GM23338 (cell line): ENCODE data around the gene PCDHA2. TPM values are rescaled to one million over a fixed set of nuclear protein-coding genes. Genes with fewer than 3 reads are reported as not detected.

ENCODE experiments used
- ATAC-seq: fragments of 200-7000 bp; cut with Tn5 transposase; 3 replicates; pipeline ENCODE4 v1.9.1; 2020
- DNase-seq: peaks from one replicate; pipeline ENCODE4 v3.0.0-alpha.2; 2015; ENCODE audit warnings: low spot score
- H2AFZ ChIP-seq: fragments of 200-600 bp; sonication (generic); 2 replicates; pipeline ENCODE4 v1.8.0; 2016; ENCODE audit warnings: antibody characterized with exemption, mild to moderate bottlenecking, moderate library complexity
- H3F3A ChIP-seq: fragments of 200-600 bp; sonication (generic); replicated peaks from 2 replicates; pipeline ENCODE4 v1.8.0; 2017; ENCODE audit warnings: antibody characterized with exemption, mixed run types, low read depth
- H3K27ac ChIP-seq: fragments of 200-600 bp; sonication (generic); 2 replicates; pipeline ENCODE4 v1.6.1; 2016; ENCODE audit warnings: low read depth
- H3K27me3 ChIP-seq: fragments of 200-600 bp; sonication (generic); 2 replicates; pipeline ENCODE4 v1.8.0; 2016; ENCODE audit warnings: mild to moderate bottlenecking, mixed run types, moderate library complexity; ENCODE audit not compliant: insufficient read depth
- H3K36me3 ChIP-seq: fragments of 200-600 bp; sonication (generic); 2 replicates; pipeline ENCODE4 v1.8.0; 2016; ENCODE audit warnings: mild to moderate bottlenecking; ENCODE audit not compliant: insufficient read depth
- H3K4me1 ChIP-seq: fragments of 200-600 bp; sonication (generic); 2 replicates; pipeline ENCODE4 v1.8.0; 2016; ENCODE audit warnings: mild to moderate bottlenecking, moderate library complexity; ENCODE audit not compliant: insufficient read depth
- H3K4me2 ChIP-seq: fragments of 200-600 bp; sonication (generic); 2 replicates; pipeline ENCODE4 v1.7.1; 2017; ENCODE audit warnings: mixed run types
- H3K4me3 ChIP-seq: fragments of 200-600 bp; sonication (generic); 2 replicates; pipeline ENCODE4 v1.6.1; 2016; ENCODE audit warnings: mixed run types
- H3K79me2 ChIP-seq: fragments of 200-600 bp; sonication (generic); replicated peaks from 2 replicates; pipeline ENCODE4 v1.8.0; 2017; ENCODE audit warnings: mild to moderate bottlenecking; ENCODE audit not compliant: insufficient read depth
- H3K9me2 ChIP-seq: fragments of 200-600 bp; sonication (generic); 2 replicates; pipeline ENCODE4 v1.8.0; 2017; ENCODE audit not compliant: insufficient read depth
- H4K20me1 ChIP-seq: fragments of 200-600 bp; sonication (generic); replicated peaks from 2 replicates; pipeline ENCODE4 v1.8.0; 2017; ENCODE audit warnings: mild to moderate bottlenecking; ENCODE audit not compliant: insufficient read depth
- H3K27ac Mint-ChIP-seq: 2 replicates; pipeline ENCODE4 v1.8.0; 2020; ENCODE audit warnings: inconsistent platforms, mild to moderate bottlenecking, moderate library complexity, mixed read lengths
- H3K27me3 Mint-ChIP-seq: 3 replicates; pipeline ENCODE4 v1.8.0; 2022; ENCODE audit warnings: low read depth, mild to moderate bottlenecking, moderate library complexity, mixed read lengths, inconsistent platforms; ENCODE audit not compliant: insufficient read depth, poor library complexity
- H3K36me3 Mint-ChIP-seq: 3 replicates; pipeline ENCODE4 v1.8.0; 2021; ENCODE audit warnings: low read depth, mild to moderate bottlenecking, inconsistent platforms, moderate library complexity, mixed read lengths
- H3K4me1 Mint-ChIP-seq: 3 replicates; pipeline ENCODE4 v1.8.0; 2020; ENCODE audit warnings: mild to moderate bottlenecking, inconsistent platforms, mixed read lengths
- H3K4me3 Mint-ChIP-seq: 3 replicates; pipeline ENCODE4 v1.8.0; 2021; ENCODE audit warnings: moderate library complexity, mild to moderate bottlenecking, inconsistent platforms, mixed read lengths
- H3K9me3 Mint-ChIP-seq: 3 replicates; pipeline ENCODE4 v1.8.0; 2020; ENCODE audit warnings: moderate library complexity, mild to moderate bottlenecking, inconsistent platforms, mixed read lengths
- CTCF ChIP-seq, 2 experiments: fragments of 200-600 bp in 1 of 2; sonication (generic) in 1 of 2; conservative IDR thresholded peaks; 2 replicates each; pipeline versions ENCODE4 v1.5.1 to v1.6.1; 2016 to 2017; ENCODE audit warnings: antibody characterized with exemption in 2 of 2, low read depth in 2 of 2, mild to moderate bottlenecking in 2 of 2, moderate library complexity in 1 of 2
- EZH2 ChIP-seq: fragments of 200-600 bp; sonication (generic); IDR thresholded peaks from one replicate; pipeline ENCODE4 v1.8.0; 2017; ENCODE audit warnings: antibody characterized with exemption, mild to moderate bottlenecking, low read depth; ENCODE audit not compliant: unreplicated experiment
- EZH2phosphoT487 ChIP-seq: fragments of 200-600 bp; sonication (generic); IDR thresholded peaks from one replicate; pipeline ENCODE4 v1.8.1; 2018; ENCODE audit warnings: antibody characterized with exemption; ENCODE audit not compliant: unreplicated experiment
- JUNB ChIP-seq: IDR thresholded peaks from one replicate; pipeline ENCODE4 v1.6.1; 2016; ENCODE audit warnings: antibody characterized with exemption; ENCODE audit not compliant: unreplicated experiment
- NANOG ChIP-seq: IDR thresholded peaks from 2 replicates; pipeline ENCODE4 v1.6.1; 2016; ENCODE audit warnings: antibody characterized with exemption, borderline replicate concordance
- ZNF114 ChIP-seq: fragments of 250-450 bp; sonication (Bioruptor Pico); IDR thresholded peaks from 2 replicates; pipeline ENCODE4 v1.5.0; 2020; ENCODE audit warnings: mild to moderate bottlenecking, moderate library complexity
- ZNF331 ChIP-seq: fragments of 250-450 bp; sonication (Bioruptor Pico); IDR thresholded peaks from 2 replicates; pipeline ENCODE4 v1.5.0; 2020; ENCODE audit warnings: low read depth, mild to moderate bottlenecking, moderate library complexity
- ZNF462 ChIP-seq: fragments of 250-450 bp; sonication (Bioruptor Pico); IDR thresholded peaks from 2 replicates; pipeline ENCODE4 v1.5.0; 2020; ENCODE audit warnings: mild to moderate bottlenecking, moderate library complexity
- polyA plus RNA-seq: library from polyadenylated mRNA; unstranded; fragments of >200 nt; fragmentation: Nextera tagmentation; extraction: Ambion mirVana; gene quantifications from 2 replicates; pipeline ENCODE4 v1.2.1, GENCODE V29; 2016
- total RNA-seq: library from RNA; depleted of rRNA; stranded (reverse); fragments of >200 nt; shearing (Covaris generic); gene quantifications from 2 replicates; pipeline ENCODE4 v1.2.3, GENCODE V29; 2014

PCDHA2 gene
- total and polyA plus RNA-seq, 2 experiments from 2014 or later = 0.99 to 2.2 TPM

GRCh38 chr5:140767444-140767843, 27.2 kb upstream of the PCDHA2 start (continued):
- TF ChIP-seq ZNF462 (CRISPR knock-in tag) (no peak), EZH2 (no peak), EZH2phosphoT487 (no peak), ZNF331 (CRISPR knock-in tag) (no peak)

GRCh38 chr5:140780512-140780911, 14.1 kb upstream of the PCDHA2 start:
- H3K4me3 Mint-ChIP-seq = no peak overlapping the region
- no peaks in the 10 kb centered on the region for H3K27me3 Mint-ChIP-seq
- Histone ChIP-seq H3K36me3 (no peaks in the 10 kb centered on the region; the same call in 1 of the 2 replicates), H3F3A (no peaks in the 10 kb centered on the region), H3K79me2 (no peaks in the 10 kb centered on the region), H3K4me3 (no peak overlapping the region), H3K4me2 (no peak overlapping the region), H2AFZ (no peak overlapping the region), H3K27me3 (no peaks in the 10 kb centered on the region), H3K9me2 (0 out of 2 replicates have a peak, but pooled peaks cover 4% of the 10 kb centered on the region), H4K20me1 (no peaks in the 10 kb centered on the region), H3K27ac (no peak overlapping the region), H3K4me1 (no peaks in the 10 kb centered on the region)
- H3K36me3 Mint-ChIP-seq = peaks cover 27% of the 10 kb centered on the region
- no peaks in the 10 kb centered on the region for H3K4me1 Mint-ChIP-seq
- no peak overlapping the region for H3K27ac Mint-ChIP-seq
- peaks cover 84% of the 10 kb centered on the region for H3K9me3 Mint-ChIP-seq
- DNase-seq (no peak), ATAC-seq (no peak)
- TF ChIP-seq CTCF (conservative IDR thresholded peaks at IDR 0.05; ENCODE audit: low read depth in 2 of 2) (no peak), JUNB (no peak), ZNF462 (CRISPR knock-in tag) (no peak), EZH2phosphoT487 (no peak), NANOG (no peak), ZNF114 (no peak)
